ENCODE measurements around the gene GAREM2.

The GAREM2 gene

DNA sequence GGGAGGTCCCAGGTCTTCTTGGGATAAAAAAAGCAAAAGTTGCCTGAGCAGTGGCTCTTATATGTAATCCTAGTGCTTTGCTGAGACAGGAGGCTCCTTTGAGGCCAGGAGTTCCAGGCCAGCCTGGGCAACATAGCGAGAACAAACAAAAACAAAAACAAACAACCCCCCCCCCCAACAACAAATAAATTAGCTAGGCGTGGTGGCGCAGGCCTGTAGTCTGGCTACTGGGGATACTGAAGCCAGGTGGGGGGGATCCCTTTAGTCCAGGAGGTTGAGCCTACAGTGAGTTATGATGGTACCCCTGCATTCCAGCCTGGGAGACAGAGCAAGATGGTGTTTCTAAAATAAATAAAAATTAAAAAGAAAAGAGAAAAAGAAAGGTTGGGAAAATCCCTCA lies 5.4 kb downstream of the GAREM2 start:
- H3K36me3 Mint-ChIP-seq: no peaks in the 10 kb centered on the region

DNA sequence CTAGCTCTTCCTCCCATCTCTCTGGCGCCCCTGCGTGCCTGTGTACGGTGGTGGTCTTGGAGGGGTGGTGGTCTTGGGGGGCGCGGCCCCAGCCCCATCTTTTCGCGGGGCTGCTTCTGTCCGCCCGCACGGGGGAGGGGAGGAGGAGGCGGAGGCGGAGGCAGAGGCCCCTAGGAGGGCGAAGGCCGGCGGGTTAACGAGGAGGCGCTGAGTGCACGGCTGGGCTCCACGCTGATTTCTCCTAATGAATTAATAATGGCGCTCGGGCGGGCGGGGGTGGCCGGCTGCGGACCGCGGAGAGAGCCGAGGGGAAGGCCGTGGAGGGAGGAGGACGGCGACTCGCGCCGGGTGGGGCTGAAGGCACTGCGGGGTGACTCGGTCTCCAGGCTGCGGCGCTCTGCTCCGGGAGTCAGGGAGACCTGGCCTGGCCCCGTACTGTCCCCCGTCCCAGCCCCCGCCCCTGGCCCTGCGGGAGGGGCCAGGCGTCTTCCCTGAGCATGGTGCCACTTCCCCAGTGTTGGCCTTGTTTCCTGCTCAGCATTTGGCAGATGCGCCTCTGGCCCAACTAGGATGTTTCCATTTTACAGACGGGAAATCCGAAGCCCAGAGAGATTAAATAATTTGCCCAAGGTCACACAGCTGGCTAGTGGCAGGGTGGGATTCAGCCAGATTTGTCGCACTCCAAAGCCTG lies 6.0 kb downstream of the GAREM2 start:
- peak overlapping the region; percentile 63 for H3K4me3 Mint-ChIP-seq
- peaks cover 20% of the 10 kb centered on the region for H3K4me1 Mint-ChIP-seq
- DNase-seq (ENCODE audit: low spot score in 2 of 2): peak in 1 of 2 donors; percentile 55
- no peaks in the 10 kb centered on the region for H3K36me3 Mint-ChIP-seq
- H3K9me3 Mint-ChIP-seq: no peaks in the 10 kb centered on the region
- peak; percentile 23 for ATAC-seq
- H3K27ac Mint-ChIP-seq: peak overlapping the region; percentile 57

More for the DNA sequence above, 5.4 kb downstream of the GAREM2 start:
- no peak for ATAC-seq
- Mint-ChIP-seq H3K4me3 (peak overlapping the region; percentile 63), H3K4me1 (peaks cover 20% of the 10 kb centered on the region), H3K9me3 (no peaks in the 10 kb centered on the region), H3K27ac (no peak overlapping the region)
- no peak for DNase-seq (ENCODE audit: low spot score in 2 of 2)

DNA sequence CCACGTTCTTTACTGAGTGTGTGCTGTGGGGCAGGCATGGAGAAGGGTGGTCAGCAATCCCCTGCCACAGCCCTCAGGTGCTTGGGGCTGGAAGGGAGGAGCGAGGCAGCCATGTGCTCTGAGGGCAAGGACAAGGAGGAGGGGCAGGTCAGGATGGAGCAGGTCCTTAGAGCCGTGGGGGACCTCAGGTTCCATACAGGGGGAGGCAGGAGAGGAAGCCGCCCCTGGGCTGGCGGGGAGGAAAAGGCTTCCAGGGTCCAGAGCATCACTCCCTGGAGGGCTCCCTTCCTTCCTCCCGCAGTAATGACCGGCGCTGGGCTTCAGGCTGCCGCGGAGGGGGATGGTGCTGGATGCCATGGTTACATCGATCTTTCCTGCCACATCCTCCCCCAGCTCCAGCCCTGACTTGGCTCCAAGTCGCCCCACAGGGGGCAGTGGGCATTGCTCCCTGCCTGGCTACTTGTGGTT lies 6.6 kb downstream of the GAREM2 start:
- H3K9me3 Mint-ChIP-seq: no peaks in the 10 kb centered on the region
- peak overlapping the region; percentile 57 for H3K27ac Mint-ChIP-seq
- H3K4me3 Mint-ChIP-seq: peak overlapping the region; percentile 63
- ATAC-seq (no peak), DNase-seq (ENCODE audit: low spot score in 2 of 2) (no peak)
- no peaks in the 10 kb centered on the region for H3K36me3 Mint-ChIP-seq
- H3K4me1 Mint-ChIP-seq: peaks cover 15% of the 10 kb centered on the region

DNA sequence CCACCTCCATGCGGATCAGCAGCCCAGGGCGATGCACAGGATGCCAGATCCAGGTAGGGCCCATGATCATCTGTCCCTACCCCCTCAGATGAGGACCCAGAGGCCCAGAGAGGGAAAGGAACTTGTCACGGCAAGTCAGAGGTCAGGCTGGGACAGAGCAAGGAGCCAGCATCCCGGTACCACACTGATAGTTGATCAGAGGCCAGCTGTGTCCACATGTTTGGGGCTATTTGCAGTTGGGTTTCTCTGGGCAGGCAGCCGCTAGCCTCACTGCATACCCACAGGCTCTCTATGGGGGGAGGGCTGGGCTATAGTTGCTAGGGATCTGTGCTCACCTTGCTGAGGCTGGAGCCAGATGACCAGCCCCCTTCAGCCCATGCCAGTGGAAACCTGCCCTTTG lies 9.6 kb downstream of the GAREM2 start:
- Mint-ChIP-seq H3K36me3 (no peaks in the 10 kb centered on the region), H3K4me1 (peaks cover 23% of the 10 kb centered on the region), H3K9me3 (no peaks in the 10 kb centered on the region), H3K4me3 (no peak overlapping the region), H3K27ac (no peak overlapping the region)
- no peak for DNase-seq (ENCODE audit: low spot score in 2 of 2)
- no peak for ATAC-seq

DNA sequence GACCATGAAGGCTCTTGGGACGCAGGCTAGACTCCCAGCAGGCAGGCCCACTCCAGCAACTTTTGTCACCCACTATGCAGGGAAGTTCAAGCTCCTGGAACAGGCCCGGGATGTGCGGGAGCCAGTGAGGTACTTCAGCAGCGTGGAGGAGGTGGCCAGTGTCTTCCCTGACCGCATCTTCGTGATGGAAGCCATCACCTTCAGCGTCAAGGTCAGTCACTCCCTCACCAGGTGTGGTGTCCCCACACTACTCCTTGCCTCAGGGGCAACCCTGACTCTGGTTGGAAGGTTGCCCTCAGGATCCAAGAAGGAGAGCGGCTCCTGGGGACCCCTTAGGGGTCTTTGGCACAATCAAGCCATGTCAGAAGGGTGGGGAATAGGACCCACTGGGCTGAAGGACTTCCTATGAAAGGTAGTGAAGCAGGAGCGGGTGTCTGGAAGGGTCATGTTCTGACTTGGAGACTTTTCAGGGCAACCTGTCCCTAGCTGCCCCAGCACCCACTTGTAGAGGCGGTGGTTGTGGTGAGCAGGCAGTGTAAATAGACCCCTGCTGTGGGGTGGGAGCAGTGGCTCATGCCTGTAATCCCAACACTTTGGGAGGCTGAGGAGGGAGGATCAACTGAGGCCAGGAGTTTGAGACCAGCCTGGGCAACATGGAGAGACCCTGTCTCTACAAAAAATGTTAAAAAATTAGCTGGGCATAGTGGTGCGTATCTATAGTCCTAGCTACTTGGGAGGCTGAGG lies 10.2 kb downstream of the GAREM2 start:
- DNase-seq (ENCODE audit: low spot score in 2 of 2) (no peak), ATAC-seq (no peak)
- Mint-ChIP-seq H3K9me3 (no peaks in the 10 kb centered on the region), H3K27ac (no peak overlapping the region), H3K4me3 (peak overlapping the region; percentile 60), H3K36me3 (no peaks in the 10 kb centered on the region), H3K4me1 (peaks cover 23% of the 10 kb centered on the region)

DNA sequence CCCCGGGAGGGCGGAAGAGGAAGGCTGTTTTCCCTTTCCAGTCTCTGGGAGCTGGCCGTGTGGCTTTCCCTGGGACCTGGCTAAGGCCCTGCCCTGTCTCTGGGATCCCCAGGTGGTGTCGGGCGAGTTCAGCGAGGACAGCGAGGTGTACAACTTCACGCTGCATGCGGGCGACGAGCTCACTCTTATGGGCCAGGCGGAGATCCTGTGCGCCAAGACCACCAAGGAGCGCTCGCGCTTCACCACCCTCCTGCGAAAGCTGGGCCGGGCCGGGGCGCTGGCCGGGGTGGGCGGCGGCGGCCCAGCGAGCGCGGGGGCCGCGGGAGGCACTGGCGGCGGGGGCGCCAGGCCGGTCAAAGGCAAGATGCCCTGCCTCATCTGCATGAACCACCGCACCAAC lies 11.2 kb downstream of the GAREM2 start:
- Mint-ChIP-seq H3K9me3 (no peaks in the 10 kb centered on the region), H3K4me3 (peak overlapping the region; percentile 60), H3K4me1 (peaks cover 21% of the 10 kb centered on the region), H3K36me3 (no peaks in the 10 kb centered on the region), H3K27ac (no peak overlapping the region)
- ATAC-seq (no peak), DNase-seq (ENCODE audit: low spot score in 2 of 2) (no peak)

DNA sequence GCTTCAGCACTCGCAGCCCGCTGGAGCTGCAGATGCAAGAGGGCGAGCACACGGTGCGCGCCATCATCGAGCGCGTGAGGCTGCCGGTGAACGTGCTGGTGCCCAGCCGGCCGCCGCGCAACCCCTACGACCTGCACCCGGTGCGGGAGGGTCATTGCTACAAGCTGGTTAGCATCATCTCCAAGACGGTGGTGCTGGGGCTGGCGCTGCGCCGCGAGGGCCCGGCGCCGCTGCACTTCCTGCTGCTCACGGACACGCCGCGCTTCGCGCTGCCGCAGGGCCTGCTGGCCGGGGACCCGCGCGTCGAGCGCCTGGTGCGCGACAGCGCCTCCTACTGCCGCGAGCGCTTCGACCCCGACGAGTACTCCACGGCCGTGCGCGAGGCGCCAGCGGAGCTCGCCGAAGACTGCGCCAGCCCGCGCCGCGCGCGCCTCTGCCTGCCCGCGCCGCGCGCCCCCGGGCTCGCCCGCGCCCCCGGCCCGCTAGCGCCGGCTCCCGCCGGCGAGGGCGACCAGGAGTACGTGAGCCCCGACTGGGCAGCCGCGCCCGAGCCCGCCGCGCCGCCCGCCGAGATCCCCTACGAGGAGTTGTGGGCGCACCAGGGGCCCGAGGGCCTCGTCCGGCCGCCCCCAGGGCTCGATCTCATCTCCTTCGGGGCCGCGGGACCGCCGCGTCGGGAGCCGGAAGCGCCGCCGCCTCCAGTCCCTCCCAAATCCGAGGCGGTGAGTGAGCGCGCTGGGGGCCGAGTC lies 11.8 kb downstream of the GAREM2 start:
- Mint-ChIP-seq H3K9me3 (no peaks in the 10 kb centered on the region), H3K27ac (peak overlapping the region; percentile 60), H3K4me3 (peak overlapping the region; percentile 60), H3K4me1 (peaks cover 16% of the 10 kb centered on the region), H3K36me3 (no peaks in the 10 kb centered on the region)
- peak; percentile 95 for ATAC-seq
- peak; percentile 83 to 88 for DNase-seq (ENCODE audit: low spot score in 2 of 2)

DNA sequence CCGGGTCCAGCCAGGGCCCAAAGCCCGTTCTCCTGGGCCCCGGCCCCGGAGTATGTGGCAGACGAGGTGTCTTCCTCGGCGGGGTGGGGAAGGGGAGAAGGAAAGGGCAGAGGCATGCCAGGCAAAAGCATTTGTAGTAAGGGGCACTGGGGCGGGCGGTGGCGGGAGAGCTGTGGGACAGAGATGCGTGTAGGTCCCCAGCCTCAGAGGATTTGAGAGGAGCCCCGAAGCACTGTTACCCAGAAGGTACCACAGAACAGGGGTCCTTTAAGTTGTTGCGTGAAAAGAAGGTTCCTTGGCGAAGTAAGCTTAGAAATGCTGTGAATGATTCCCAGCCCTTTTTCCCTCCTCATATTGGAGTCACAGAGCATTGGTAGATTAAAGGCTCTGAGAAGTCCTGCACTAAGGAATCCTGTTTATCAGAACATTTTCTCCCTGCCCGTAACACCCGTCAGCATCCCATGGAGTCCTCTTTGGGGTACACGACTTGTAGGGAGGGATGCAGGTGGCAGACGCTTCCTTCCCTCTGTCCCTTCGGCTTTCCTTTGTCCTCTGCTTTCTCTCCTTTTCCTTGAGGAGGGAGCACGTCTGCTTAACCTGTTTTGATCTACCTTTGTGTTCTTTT lies 12.5 kb downstream of the GAREM2 start:
- H3K4me3 Mint-ChIP-seq: peak overlapping the region; percentile 60
- H3K9me3 Mint-ChIP-seq: no peaks in the 10 kb centered on the region
- no peaks in the 10 kb centered on the region for H3K36me3 Mint-ChIP-seq
- peaks cover 11% of the 10 kb centered on the region for H3K4me1 Mint-ChIP-seq
- ATAC-seq: no peak
- no peak for DNase-seq (ENCODE audit: low spot score in 2 of 2)
- H3K27ac Mint-ChIP-seq: peak overlapping the region; percentile 60

DNA sequence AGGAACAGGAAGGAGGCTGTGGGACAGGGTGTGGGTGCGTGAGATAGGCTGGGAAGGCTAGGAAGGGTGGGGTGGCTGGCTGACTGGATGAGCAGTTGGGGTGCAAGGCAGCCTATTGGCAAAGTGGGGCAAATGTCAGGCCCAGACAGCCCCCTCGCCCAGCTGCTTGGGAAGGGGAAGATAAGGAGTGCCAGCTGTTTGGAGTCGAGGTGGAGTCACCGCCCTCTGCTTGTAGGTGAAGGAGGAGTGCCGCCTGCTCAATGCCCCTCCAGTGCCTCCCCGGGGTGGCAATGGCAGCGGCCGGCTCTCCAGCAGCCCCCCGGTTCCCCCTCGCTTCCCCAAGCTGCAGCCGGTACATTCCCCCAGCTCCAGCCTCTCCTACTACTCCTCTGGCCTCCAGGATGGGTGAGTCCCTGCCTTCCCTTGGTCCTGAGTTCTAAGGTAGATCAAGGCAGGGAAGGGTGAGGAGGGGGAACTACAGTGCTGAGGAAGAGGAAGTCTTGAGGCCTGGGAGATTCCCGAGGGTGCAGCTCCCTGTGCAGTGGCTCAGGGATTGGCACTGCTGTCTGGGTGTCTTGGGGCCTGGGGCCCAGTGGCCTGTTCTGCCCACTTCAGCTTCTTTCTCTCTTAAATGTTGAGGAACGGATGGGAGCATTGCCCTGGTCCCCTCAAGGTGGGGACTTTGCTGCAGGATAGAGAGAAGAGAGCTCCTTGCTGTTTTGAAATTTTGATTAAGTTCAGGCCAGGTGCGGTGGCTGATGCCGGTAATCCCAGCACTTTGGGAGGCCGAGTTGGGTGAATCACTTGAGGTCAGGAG lies 13.3 kb downstream of the GAREM2 start:
- ATAC-seq: no peak
- peaks cover 11% of the 10 kb centered on the region for H3K4me1 Mint-ChIP-seq
- H3K9me3 Mint-ChIP-seq: no peaks in the 10 kb centered on the region
- peaks cover 6% of the 10 kb centered on the region for H3K36me3 Mint-ChIP-seq
- DNase-seq (ENCODE audit: low spot score in 2 of 2): no peak
- no peak overlapping the region for H3K27ac Mint-ChIP-seq
- H3K4me3 Mint-ChIP-seq: peak overlapping the region; percentile 60

DNA sequence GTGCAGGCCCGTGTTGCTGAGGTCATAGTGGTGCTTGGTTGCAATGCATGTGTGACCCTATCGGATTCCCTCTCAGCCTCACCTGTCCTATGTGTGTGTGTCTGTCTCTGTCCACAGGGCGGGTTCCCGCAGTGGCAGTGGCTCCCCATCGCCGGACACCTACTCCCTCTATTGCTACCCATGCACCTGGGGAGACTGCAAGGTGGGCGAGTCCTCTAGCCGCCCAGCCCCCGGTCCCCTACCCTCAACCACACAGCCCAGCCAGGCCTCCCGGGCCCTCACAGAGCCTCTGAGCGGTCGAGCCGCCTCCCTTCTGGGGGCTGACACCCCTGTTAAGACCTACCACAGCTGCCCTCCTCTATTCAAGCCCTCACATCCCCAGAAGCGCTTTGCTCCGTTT lies 14.2 kb downstream of the GAREM2 start:
- no peak overlapping the region for H3K4me3 Mint-ChIP-seq
- ATAC-seq (no peak), DNase-seq (ENCODE audit: low spot score in 2 of 2) (no peak)
- no peak overlapping the region for H3K27ac Mint-ChIP-seq
- H3K36me3 Mint-ChIP-seq: peaks cover 13% of the 10 kb centered on the region
- H3K9me3 Mint-ChIP-seq: no peaks in the 10 kb centered on the region
- peaks cover 11% of the 10 kb centered on the region for H3K4me1 Mint-ChIP-seq

DNA sequence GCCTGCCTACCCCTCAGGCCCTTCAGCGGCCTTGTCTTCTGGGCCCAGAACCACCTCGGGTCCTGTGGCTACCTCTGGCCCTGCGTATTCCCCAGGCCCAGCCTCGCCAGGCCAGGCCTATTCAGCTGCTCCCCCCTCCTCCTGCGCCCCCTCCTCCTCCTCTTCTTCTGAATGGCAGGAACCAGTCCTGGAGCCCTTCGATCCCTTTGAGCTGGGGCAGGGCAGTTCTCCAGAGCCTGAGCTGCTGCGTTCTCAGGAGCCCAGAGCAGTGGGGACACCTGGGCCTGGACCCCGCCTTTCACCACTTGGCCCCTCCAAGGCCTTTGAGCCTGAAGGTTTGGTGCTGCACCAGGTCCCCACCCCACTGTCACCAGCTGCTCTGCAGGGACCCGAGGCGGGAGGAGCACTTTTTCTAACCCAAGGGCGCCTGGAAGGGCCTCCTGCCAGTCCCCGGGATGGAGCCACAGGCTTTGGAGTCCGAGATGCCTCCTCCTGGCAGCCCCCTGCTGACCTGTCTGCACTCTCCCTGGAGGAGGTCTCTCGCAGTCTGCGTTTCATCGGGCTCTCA lies 14.7 kb downstream of the GAREM2 start:
- H3K36me3 Mint-ChIP-seq: peaks cover 18% of the 10 kb centered on the region
- H3K9me3 Mint-ChIP-seq: no peaks in the 10 kb centered on the region
- DNase-seq (ENCODE audit: low spot score in 2 of 2): no peak
- no peak overlapping the region for H3K4me3 Mint-ChIP-seq
- peaks cover 11% of the 10 kb centered on the region for H3K4me1 Mint-ChIP-seq
- H3K27ac Mint-ChIP-seq: peak overlapping the region; percentile 3
- ATAC-seq: no peak

DNA sequence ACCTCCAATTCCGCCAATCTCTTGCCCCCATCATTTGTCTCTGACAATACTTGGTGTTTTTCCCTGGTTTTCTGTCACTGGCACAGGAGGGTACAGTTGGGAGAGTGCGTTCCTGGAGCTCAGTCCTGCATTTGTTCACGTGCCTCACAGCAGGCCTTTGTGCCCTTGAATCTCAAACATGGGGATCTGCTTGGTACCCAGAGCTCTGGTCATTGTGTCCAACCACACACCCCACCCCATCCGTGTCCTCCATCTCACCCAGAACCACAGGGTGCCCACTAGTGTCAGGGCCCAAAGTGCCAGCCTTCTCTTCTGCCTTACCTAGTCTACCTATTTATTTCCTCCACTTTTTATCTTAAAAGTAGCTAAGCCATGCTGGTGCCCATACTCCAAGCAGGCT lies 16.2 kb downstream of the GAREM2 start:
- peaks cover 15% of the 10 kb centered on the region for H3K4me1 Mint-ChIP-seq
- peaks cover 33% of the 10 kb centered on the region for H3K36me3 Mint-ChIP-seq
- no peak overlapping the region for H3K4me3 Mint-ChIP-seq
- no peaks in the 10 kb centered on the region for H3K9me3 Mint-ChIP-seq
- ATAC-seq: no peak
- DNase-seq (ENCODE audit: low spot score in 2 of 2): no peak
- H3K27ac Mint-ChIP-seq: peak overlapping the region; percentile 3

DNA sequence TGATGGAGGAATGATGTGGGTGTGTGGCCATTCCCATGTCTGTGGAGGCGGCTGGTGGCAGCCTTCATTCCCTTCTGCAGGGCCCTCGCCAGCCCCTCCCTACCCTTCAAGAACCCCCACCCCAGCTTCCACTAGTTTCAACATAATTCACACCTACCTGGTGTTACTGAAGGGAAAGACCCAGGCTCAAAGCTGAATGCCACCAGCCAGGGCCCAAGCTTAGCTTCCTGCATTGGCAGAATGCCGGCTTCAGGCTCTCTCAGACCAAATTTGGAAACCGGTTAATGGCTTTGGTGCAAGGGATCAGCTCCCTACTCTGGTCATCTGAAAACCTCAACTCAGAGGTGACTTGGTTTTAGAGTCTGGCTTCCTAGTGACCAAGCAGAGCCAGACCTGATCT lies 16.9 kb downstream of the GAREM2 start:
- Mint-ChIP-seq H3K4me3 (no peak overlapping the region), H3K27ac (peak overlapping the region; percentile 3), H3K36me3 (peaks cover 39% of the 10 kb centered on the region), H3K4me1 (peaks cover 15% of the 10 kb centered on the region), H3K9me3 (no peaks in the 10 kb centered on the region)
- DNase-seq (ENCODE audit: low spot score in 2 of 2): no peak
- no peak for ATAC-seq

DNA sequence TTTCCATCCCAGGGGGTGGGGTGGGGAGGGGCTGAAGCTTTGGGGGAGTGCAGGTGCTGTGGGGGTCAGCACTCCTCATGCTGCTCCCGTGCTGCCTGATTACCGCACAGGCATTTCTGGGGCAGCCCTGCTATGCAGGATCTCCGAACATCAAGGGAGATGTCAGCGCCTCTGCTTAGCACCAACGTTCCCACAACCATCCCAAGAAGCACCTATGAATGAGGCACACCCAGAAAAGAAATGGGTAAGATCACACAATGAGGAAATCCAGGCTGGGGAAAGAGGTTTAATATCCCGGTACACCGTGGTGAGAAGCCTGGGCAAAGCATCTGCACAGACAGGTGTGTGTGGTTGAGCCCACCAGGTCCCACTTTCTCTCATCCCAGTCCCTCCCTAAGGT lies 17.5 kb downstream of the GAREM2 start:
- ATAC-seq (no peak), DNase-seq (ENCODE audit: low spot score in 2 of 2) (no peak)
- peaks cover 46% of the 10 kb centered on the region for H3K36me3 Mint-ChIP-seq
- no peak overlapping the region for H3K4me3 Mint-ChIP-seq
- peaks cover 15% of the 10 kb centered on the region for H3K4me1 Mint-ChIP-seq
- no peak overlapping the region for H3K27ac Mint-ChIP-seq
- H3K9me3 Mint-ChIP-seq: no peaks in the 10 kb centered on the region

Measured in stimulated activated effector memory CD8-positive, alpha-beta T cell treated with anti-CD3 and anti-CD28 coated beads, Interleukin-12 subunit alpha, Interleukin-12 subunit beta, amount 100 ng/mL, for 72 hours (primary cell).